Smooth muscle cell (in vitro differentiated cells): Measurements from ENCODE around the gene SNX27. TPM values are rescaled to one million over a fixed set of nuclear protein-coding genes. Genes with fewer than 3 reads are reported as not detected.

Experiments
- DNase-seq: peaks from one replicate; lab custom pipeline; 2025; ENCODE audit not compliant: unreplicated experiment; lab: John Stamatoyannopoulos, UW
- H2AFZ ChIP-seq: fragments of 200-600 bp; sonication (generic); 2 replicates; pipeline ENCODE4 v1.6.0; 2016; ENCODE audit warnings: antibody characterized with exemption, low read depth, mild to moderate bottlenecking
- H3F3A ChIP-seq: fragments of 200-600 bp; sonication (generic); 2 replicates; pipeline ENCODE4 v1.6.0; 2017; ENCODE audit warnings: antibody characterized with exemption, low read depth
- H3K27ac ChIP-seq: fragments of 200-600 bp; sonication (generic); 2 replicates; pipeline ENCODE4 v1.5.1; 2016; ENCODE audit warnings: low read depth, mild to moderate bottlenecking
- H3K27me3 ChIP-seq: fragments of 200-600 bp; sonication (generic); 2 replicates; pipeline ENCODE4 v1.6.1; 2016; ENCODE audit warnings: low read depth, mild to moderate bottlenecking
- H3K36me3 ChIP-seq: fragments of 200-600 bp; sonication (generic); 2 replicates; pipeline ENCODE4 v1.5.1; 2016; ENCODE audit warnings: low read depth
- H3K4me1 ChIP-seq: fragments of 200-600 bp; sonication (generic); 2 replicates; pipeline ENCODE4 v1.5.1; 2016; ENCODE audit warnings: low read depth
- H3K4me2 ChIP-seq: fragments of 200-600 bp; sonication (generic); 2 replicates; pipeline ENCODE4 v1.6.0; 2016; ENCODE audit warnings: mild to moderate bottlenecking
- H3K4me3 ChIP-seq: fragments of 200-600 bp; sonication (generic); 2 replicates; pipeline ENCODE4 v1.5.1; 2016; ENCODE audit warnings: mild to moderate bottlenecking
- H3K79me2 ChIP-seq: fragments of 200-600 bp; sonication (generic); 2 replicates; pipeline ENCODE4 v1.6.0; 2016; ENCODE audit warnings: low read depth, mild to moderate bottlenecking
- H3K9ac ChIP-seq: fragments of 200-600 bp; sonication (generic); 2 replicates; pipeline ENCODE4 v1.6.0; 2016; ENCODE audit warnings: low read depth
- H3K9me3 ChIP-seq: fragments of 200-600 bp; sonication (generic); replicated peaks from 2 replicates; pipeline ENCODE4 v1.5.1; 2016; ENCODE audit warnings: low read depth
- H4K20me1 ChIP-seq: fragments of 200-600 bp; sonication (generic); 2 replicates; pipeline ENCODE4 v1.6.0; 2016; ENCODE audit warnings: low read depth
- CTCF ChIP-seq: fragments of 200-600 bp; sonication (generic); IDR thresholded peaks from 2 replicates; pipeline ENCODE4 v1.5.1; 2017; ENCODE audit warnings: borderline replicate concordance, mild to moderate bottlenecking, antibody characterized with exemption; ENCODE audit not compliant: insufficient read depth, poor library complexity, severe bottlenecking
- WGBS: methylation state at CpG from one replicate; pipeline ENCODE4 v1.1.7; 2016; ENCODE audit warnings: low lambda C conversion rate; 5-methylcytosine and 5-hydroxymethylcytosine counted together
- polyA plus RNA-seq: library from polyadenylated mRNA; unstranded; fragments of >200 nt; fragmentation: Nextera tagmentation; extraction: Ambion mirVana; gene quantifications from 2 replicates; pipeline ENCODE4 v1.2.1, GENCODE V29; 2016
- total RNA-seq: library from RNA; depleted of rRNA; stranded (reverse); fragments of >200 nt; gene quantifications from 2 replicates; pipeline ENCODE4 v1.2.3, GENCODE V29; 2014

SNX27 gene
- total and polyA plus RNA-seq, 2 experiments from 2014 or later: 11.9 to 20.9 TPM

GRCh38 chr1:151716771-151717631 lies 105.2 kb downstream of the SNX27 start, which contains the start of gene CELF3:
TSS of gene CELF3 (minus strand) at chr1:151716803. CDS start at chr1:151716020, 783 bp downstream.
- Histone ChIP-seq H3K36me3 (no peaks in the 10 kb centered on the region), H2AFZ (no peak within 1 kb of the TSS), H3K27ac (no peak within 1 kb of the TSS), H3K9me3 (no peaks in the 10 kb centered on the region), H3K9ac (no peak within 1 kb of the TSS), H3F3A (peaks cover 3% of the 10 kb centered on the region), H3K4me1 (peaks cover 24% of the 10 kb centered on the region), H3K4me2 (peak within 1 kb of the TSS; percentile 76), H3K4me3 (peak within 1 kb of the TSS; percentile 15), H3K27me3 (peaks cover 64% of the 10 kb centered on the region), H4K20me1 (no peaks in the 10 kb centered on the region), H3K79me2 (no peaks in the 10 kb centered on the region)
- DNase-seq: no peak
- TF ChIP-seq CTCF: no peak
- WGBS: 14% methylated on average over 22 of the region's 27 CpGs

GRCh38 chr1:151718011-151718431 lies 106.2 kb downstream of the SNX27 start:
- peaks cover 3% of the 10 kb centered on the region for H3F3A ChIP-seq
- WGBS: 53% methylated on average over 4 of the region's 4 CpGs
- no peak overlapping the region for H2AFZ ChIP-seq
- no peak for DNase-seq
- TF ChIP-seq CTCF: no peak
- no peak overlapping the region for H3K4me3 ChIP-seq
- peaks cover 24% of the 10 kb centered on the region for H3K4me1 ChIP-seq
- H3K79me2 ChIP-seq: no peaks in the 10 kb centered on the region
- H3K4me2 ChIP-seq: no peak overlapping the region
- H3K9me3 ChIP-seq: no peaks in the 10 kb centered on the region
- H3K36me3 ChIP-seq: no peaks in the 10 kb centered on the region
- peaks cover 74% of the 10 kb centered on the region for H3K27me3 ChIP-seq
- H3K9ac ChIP-seq: no peak overlapping the region
- H4K20me1 ChIP-seq: no peaks in the 10 kb centered on the region
- no peak overlapping the region for H3K27ac ChIP-seq

- no peak overlapping the region for H3K9ac ChIP-seq
- no peaks in the 10 kb centered on the region for H3K9me3 ChIP-seq
- no peak overlapping the region for H3K4me3 ChIP-seq
- no peak overlapping the region for H2AFZ ChIP-seq
- H3F3A ChIP-seq: peaks cover 3% of the 10 kb centered on the region
- H3K4me1 ChIP-seq: peaks cover 24% of the 10 kb centered on the region
- no peak for TF ChIP-seq CTCF
- no peak overlapping the region for H3K27ac ChIP-seq
- DNase-seq: no peak
- H3K79me2 ChIP-seq: no peaks in the 10 kb centered on the region
- 88% methylated on average over 4 of the region's 4 CpGs for WGBS
- H3K27me3 ChIP-seq: peaks cover 81% of the 10 kb centered on the region
- H3K36me3 ChIP-seq: no peaks in the 10 kb centered on the region
- H4K20me1 ChIP-seq: no peaks in the 10 kb centered on the region
- no peak overlapping the region for H3K4me2 ChIP-seq
These were observed 106.8 kb downstream of the SNX27 start for GRCh38 chr1:151718666-151719065.
